HepG2 (cell line): ENCODE measurements around the gene CHRNB1. TPM values are rescaled to one million over a fixed set of nuclear protein-coding genes. Genes with fewer than 3 reads are reported as not detected.

Experiments
- AGO1 ChIP-seq: fragments of 200-400 bp; formaldehyde crosslinking; IDR thresholded peaks from 2 replicates; pipeline ENCODE4 v1.6.1; 2017; ENCODE audit warnings: mild to moderate bottlenecking, low read depth, low read length, moderate library complexity; ENCODE audit not compliant: poor library complexity, severe bottlenecking
- DR1 ChIP-seq: sonication (generic); formaldehyde crosslinking; IDR thresholded peaks from 2 replicates; pipeline ENCODE4 v1.8.0; 2021; ENCODE audit warnings: mild to moderate bottlenecking, missing genetic modification reagents, inconsistent platforms
- EP300 ChIP-seq, 3 experiments: sonication (generic) in 1 of 3; formaldehyde crosslinking in 1 of 3; IDR thresholded peaks; 2 replicates each; pipeline versions ENCODE4 v1.5.1 to v1.6.1; 2011 to 2020; ENCODE audit warnings: low read depth in 2 of 3, low read length in 2 of 3, borderline replicate concordance in 1 of 3, improper control_type of control experiment in 1 of 3, mild to moderate bottlenecking in 1 of 3, missing genetic modification reagents in 1 of 3, moderate library complexity in 1 of 3
- EZH2 ChIP-seq: conservative IDR thresholded peaks from 2 replicates; pipeline ENCODE4 v1.6.1; 2012; ENCODE audit warnings: mild to moderate bottlenecking, low read depth, low read length, moderate library complexity
- FOXK1 ChIP-seq: sonication (generic); formaldehyde crosslinking; IDR thresholded peaks from 2 replicates; pipeline ENCODE4 v1.4.0; 2020; ENCODE audit warnings: low read depth, missing genetic modification reagents, borderline replicate concordance
- HDAC1 ChIP-seq: sonication (generic); formaldehyde crosslinking; IDR thresholded peaks from 2 replicates; pipeline ENCODE4 v1.5.1; 2020; ENCODE audit warnings: mild to moderate bottlenecking, missing genetic modification reagents
- HNRNPH1 ChIP-seq: fragments of 200-400 bp; formaldehyde crosslinking; optimal IDR thresholded peaks from 2 replicates; pipeline ENCODE3; 2017; ENCODE audit warnings: mild to moderate bottlenecking, low read depth, low read length
- KLF9 ChIP-seq: IDR thresholded peaks from 2 replicates; pipeline ENCODE4 v1.6.1; 2016; ENCODE audit warnings: low read depth
- MLLT10 ChIP-seq: sonication (generic); formaldehyde crosslinking; IDR thresholded peaks from 2 replicates; pipeline ENCODE4 v1.4.0; 2020; ENCODE audit warnings: missing genetic modification reagents
- THYN1 ChIP-seq: sonication (generic); formaldehyde crosslinking; IDR thresholded peaks from 2 replicates; pipeline ENCODE4 v1.8.1; 2023; ENCODE audit warnings: low read depth, mild to moderate bottlenecking, moderate library complexity, missing genetic modification reagents, borderline replicate concordance
- ZFP36L1 ChIP-seq: sonication (generic); formaldehyde crosslinking; IDR thresholded peaks from 2 replicates; pipeline ENCODE4 v1.8.0; 2022; ENCODE audit warnings: mild to moderate bottlenecking, missing genetic modification reagents, moderate library complexity
- ZKSCAN8 ChIP-seq: IDR thresholded peaks from 2 replicates; pipeline ENCODE4 v1.6.1; 2016; ENCODE audit warnings: borderline replicate concordance, missing genetic modification reagents, missing compliant biosample characterization
- ZMYM2 ChIP-seq: sonication (generic); formaldehyde crosslinking; IDR thresholded peaks from 2 replicates; pipeline ENCODE4 v1.8.0; 2022; ENCODE audit warnings: mild to moderate bottlenecking, missing genetic modification reagents
- ZNF264 ChIP-seq: sonication (generic); formaldehyde crosslinking; IDR thresholded peaks from 2 replicates; pipeline ENCODE4 v1.4.0; 2020; ENCODE audit warnings: missing genetic modification reagents
- ZNF44 ChIP-seq: sonication (generic); formaldehyde crosslinking; IDR thresholded peaks from 2 replicates; pipeline ENCODE4 v1.5.1; 2020; ENCODE audit warnings: mild to moderate bottlenecking, missing genetic modification reagents
- ZNF724P ChIP-seq: sonication (generic); formaldehyde crosslinking; IDR thresholded peaks from 2 replicates; pipeline ENCODE4 v1.8.0; 2022; ENCODE audit warnings: missing genetic modification reagents, borderline replicate concordance
- ZNF781 ChIP-seq: sonication (generic); formaldehyde crosslinking; IDR thresholded peaks from 2 replicates; pipeline ENCODE4 v1.5.1; 2020; ENCODE audit warnings: borderline replicate concordance, mild to moderate bottlenecking, missing genetic modification reagents; ENCODE audit errors: not compliant biosample characterization
- polyA plus RNA-seq, 8 experiments: library from polyadenylated mRNA; depleted of rRNA in 3 of 8; stranded (reverse) in 7 of 8; unstranded in 1 of 8; fragments of >200 nt; fragmentation: Illumina TruSeq in 4 of 8; extraction: Trizol in 4 of 8; gene quantifications; 2 replicates each; pipeline versions ENCODE4 v1.2.1 to v1.2.3, GENCODE V29; 2011 to 2016; ENCODE audit warnings: low read depth in 4 of 8, missing spikeins in 1 of 8, mixed read lengths in 1 of 8; ENCODE audit not compliant: insufficient read depth in 1 of 8
- total RNA-seq, 5 experiments: library from RNA; depleted of rRNA; stranded (reverse); fragments of >200 nt; fragmentation: Illumina TruSeq; extraction: Trizol; gene quantifications; 2 replicates each; pipeline ENCODE4 v1.2.3, GENCODE V29; 2016; ENCODE audit warnings: low read depth in 1 of 5
- TF ChIP-seq, protein P1 (sequence below): sonication (generic); formaldehyde crosslinking; IDR thresholded peaks from 2 replicates; pipeline ENCODE4 v1.4.0; 2020; ENCODE audit warnings: mild to moderate bottlenecking, missing genetic modification reagents
- TF ChIP-seq, protein P2 (sequence below): sonication (generic); formaldehyde crosslinking; IDR thresholded peaks from 2 replicates; pipeline ENCODE4 v1.8.1; 2022; ENCODE audit warnings: mild to moderate bottlenecking, missing genetic modification reagents
- TF ChIP-seq, protein P3 (sequence below): sonication (generic); formaldehyde crosslinking; IDR thresholded peaks from 2 replicates; pipeline ENCODE4 v1.5.1; 2020; ENCODE audit warnings: missing genetic modification reagents, mild to moderate bottlenecking, borderline replicate concordance

CHRNB1 gene
- total and polyA plus RNA-seq, 2 of the 13 experiments (the other 11 are each of a cell fraction or from before 2014, with no cell fraction given): 5.4 to 33.7 TPM

DNA sequence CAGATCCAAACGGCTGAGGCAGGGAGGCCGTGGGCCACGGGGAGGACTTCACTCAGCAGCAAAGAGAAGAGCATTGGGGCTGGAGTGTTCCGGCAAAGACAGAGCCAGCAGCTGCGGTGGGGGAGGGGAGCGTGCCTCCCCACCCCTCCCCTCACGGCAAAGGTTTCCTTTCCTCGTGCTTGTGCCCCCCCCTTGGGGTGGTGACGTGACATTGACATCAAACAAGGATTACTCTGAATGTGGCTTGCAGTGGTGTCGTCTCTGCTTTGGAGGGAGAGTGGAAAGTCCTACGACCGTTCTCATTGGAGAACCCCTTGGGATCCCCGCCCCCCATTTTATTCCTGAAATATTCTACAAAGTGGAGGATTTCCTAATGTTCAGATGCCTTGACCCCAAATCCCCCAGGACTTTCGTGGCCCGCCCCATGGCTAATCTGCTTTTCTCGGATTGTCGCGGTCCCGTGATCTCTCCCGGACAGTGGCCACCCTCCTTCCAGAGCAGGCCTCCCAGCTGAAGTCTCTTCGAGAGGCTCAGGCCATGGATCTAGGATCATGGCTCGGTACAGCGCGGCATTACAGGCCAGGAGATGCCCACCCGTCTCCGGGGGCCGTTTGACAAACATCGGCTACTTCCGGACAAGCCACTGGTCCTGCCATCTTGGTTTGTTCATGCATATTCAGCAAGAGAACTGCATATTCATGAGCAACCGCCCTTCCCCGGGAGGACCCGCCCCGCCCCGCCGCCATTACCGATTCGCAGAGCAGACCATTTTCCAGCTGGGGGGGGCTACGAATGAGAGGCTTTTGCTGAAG, 38.6 kb downstream of the CHRNB1 start (continued):
- TF ChIP-seq, protein P1, sequence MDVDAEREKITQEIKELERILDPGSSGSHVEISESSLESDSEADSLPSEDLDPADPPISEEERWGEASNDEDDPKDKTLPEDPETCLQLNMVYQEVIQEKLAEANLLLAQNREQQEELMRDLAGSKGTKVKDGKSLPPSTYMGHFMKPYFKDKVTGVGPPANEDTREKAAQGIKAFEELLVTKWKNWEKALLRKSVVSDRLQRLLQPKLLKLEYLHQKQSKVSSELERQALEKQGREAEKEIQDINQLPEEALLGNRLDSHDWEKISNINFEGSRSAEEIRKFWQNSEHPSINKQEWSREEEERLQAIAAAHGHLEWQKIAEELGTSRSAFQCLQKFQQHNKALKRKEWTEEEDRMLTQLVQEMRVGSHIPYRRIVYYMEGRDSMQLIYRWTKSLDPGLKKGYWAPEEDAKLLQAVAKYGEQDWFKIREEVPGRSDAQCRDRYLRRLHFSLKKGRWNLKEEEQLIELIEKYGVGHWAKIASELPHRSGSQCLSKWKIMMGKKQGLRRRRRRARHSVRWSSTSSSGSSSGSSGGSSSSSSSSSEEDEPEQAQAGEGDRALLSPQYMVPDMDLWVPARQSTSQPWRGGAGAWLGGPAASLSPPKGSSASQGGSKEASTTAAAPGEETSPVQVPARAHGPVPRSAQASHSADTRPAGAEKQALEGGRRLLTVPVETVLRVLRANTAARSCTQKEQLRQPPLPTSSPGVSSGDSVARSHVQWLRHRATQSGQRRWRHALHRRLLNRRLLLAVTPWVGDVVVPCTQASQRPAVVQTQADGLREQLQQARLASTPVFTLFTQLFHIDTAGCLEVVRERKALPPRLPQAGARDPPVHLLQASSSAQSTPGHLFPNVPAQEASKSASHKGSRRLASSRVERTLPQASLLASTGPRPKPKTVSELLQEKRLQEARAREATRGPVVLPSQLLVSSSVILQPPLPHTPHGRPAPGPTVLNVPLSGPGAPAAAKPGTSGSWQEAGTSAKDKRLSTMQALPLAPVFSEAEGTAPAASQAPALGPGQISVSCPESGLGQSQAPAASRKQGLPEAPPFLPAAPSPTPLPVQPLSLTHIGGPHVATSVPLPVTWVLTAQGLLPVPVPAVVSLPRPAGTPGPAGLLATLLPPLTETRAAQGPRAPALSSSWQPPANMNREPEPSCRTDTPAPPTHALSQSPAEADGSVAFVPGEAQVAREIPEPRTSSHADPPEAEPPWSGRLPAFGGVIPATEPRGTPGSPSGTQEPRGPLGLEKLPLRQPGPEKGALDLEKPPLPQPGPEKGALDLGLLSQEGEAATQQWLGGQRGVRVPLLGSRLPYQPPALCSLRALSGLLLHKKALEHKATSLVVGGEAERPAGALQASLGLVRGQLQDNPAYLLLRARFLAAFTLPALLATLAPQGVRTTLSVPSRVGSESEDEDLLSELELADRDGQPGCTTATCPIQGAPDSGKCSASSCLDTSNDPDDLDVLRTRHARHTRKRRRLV: peak; percentile 73; the same call in 1 of the 2 replicates
- TF ChIP-seq HNRNPH1: no peak
- 0 out of 4 replicates have a peak, but pooled peaks of 1 of the 2 experiments have one; percentile 22 for TF ChIP-seq EP300 (IDR thresholded peaks at IDR 0.05; ENCODE audit: low read depth in 2 of 2, low read length in 2 of 2)
- no peak for TF ChIP-seq EP300 (CRISPR knock-in tag; IDR thresholded peaks at IDR 0.05; ENCODE audit: borderline replicate concordance)
- TF ChIP-seq HDAC1 (CRISPR knock-in tag): peak; percentile 26; the same call in 1 of the 2 replicates
- TF ChIP-seq ZNF781: no peak
- TF ChIP-seq, protein P2, sequence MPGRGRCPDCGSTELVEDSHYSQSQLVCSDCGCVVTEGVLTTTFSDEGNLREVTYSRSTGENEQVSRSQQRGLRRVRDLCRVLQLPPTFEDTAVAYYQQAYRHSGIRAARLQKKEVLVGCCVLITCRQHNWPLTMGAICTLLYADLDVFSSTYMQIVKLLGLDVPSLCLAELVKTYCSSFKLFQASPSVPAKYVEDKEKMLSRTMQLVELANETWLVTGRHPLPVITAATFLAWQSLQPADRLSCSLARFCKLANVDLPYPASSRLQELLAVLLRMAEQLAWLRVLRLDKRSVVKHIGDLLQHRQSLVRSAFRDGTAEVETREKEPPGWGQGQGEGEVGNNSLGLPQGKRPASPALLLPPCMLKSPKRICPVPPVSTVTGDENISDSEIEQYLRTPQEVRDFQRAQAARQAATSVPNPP (CRISPR knock-in tag): no peak
- no peak for TF ChIP-seq ZMYM2 (CRISPR knock-in tag)
- no peak for TF ChIP-seq DR1
- no peak; the same call in 1 of the 2 replicates for TF ChIP-seq ZNF264
- TF ChIP-seq EZH2: no peak
- no peak for TF ChIP-seq ZKSCAN8
- no peak for TF ChIP-seq MLLT10 (CRISPR knock-in tag)
- TF ChIP-seq, protein P3, sequence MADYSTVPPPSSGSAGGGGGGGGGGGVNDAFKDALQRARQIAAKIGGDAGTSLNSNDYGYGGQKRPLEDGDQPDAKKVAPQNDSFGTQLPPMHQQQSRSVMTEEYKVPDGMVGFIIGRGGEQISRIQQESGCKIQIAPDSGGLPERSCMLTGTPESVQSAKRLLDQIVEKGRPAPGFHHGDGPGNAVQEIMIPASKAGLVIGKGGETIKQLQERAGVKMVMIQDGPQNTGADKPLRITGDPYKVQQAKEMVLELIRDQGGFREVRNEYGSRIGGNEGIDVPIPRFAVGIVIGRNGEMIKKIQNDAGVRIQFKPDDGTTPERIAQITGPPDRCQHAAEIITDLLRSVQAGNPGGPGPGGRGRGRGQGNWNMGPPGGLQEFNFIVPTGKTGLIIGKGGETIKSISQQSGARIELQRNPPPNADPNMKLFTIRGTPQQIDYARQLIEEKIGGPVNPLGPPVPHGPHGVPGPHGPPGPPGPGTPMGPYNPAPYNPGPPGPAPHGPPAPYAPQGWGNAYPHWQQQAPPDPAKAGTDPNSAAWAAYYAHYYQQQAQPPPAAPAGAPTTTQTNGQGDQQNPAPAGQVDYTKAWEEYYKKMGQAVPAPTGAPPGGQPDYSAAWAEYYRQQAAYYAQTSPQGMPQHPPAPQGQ (CRISPR knock-in tag): no peak
- TF ChIP-seq AGO1: no peak
- no peak for TF ChIP-seq ZFP36L1 (CRISPR knock-in tag)
- 0 out of 2 replicates have a peak, but pooled peaks have one; percentile 24 for TF ChIP-seq FOXK1
- TF ChIP-seq THYN1: no peak
- TF ChIP-seq ZNF44 (CRISPR knock-in tag): no peak
- no peak for TF ChIP-seq ZNF724P
- peak; percentile 38; the same call in 1 of the 2 replicates for TF ChIP-seq KLF9 (CRISPR knock-in tag)
